HG02884 (cell line): Measurements from ENCODE around the gene SEMA3E.
A peak's percentile ranks its signal among the peaks of the same experiment; 100 is the strongest.
"Not testable (repeated sequence)": the region's sequence is repeated elsewhere in the genome, so short reads cannot be mapped to it uniquely, and the experiment has no call there.

Experiments
- ATAC-seq: cut with Tn5 transposase; IDR thresholded peaks from one replicate; pipeline ENCODE4 v1.9.1; 2021; ENCODE audit warnings: mild to moderate bottlenecking, moderate library complexity; ENCODE audit not compliant: unreplicated experiment

Gene SEMA3E

DNA sequence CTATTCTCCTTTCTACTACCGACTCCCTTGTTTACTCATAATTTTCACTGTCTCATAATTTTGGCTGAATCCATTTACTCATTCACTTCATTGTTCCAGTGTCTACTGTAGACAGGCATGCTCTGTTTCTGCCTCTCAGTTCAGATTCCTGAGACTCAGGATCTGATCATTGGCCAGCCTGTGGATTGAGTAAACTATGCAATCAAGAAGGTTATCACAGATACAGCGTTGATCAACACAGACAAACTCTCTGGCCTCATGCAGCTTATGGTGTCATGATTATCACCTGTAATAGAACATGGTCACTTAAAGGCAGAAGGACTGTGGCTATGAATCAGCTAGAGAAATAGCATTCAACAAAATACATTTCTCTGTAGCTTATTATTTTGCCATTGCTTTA, 86.0 kb downstream of the SEMA3E start:
- ATAC-seq: no peak

DNA sequence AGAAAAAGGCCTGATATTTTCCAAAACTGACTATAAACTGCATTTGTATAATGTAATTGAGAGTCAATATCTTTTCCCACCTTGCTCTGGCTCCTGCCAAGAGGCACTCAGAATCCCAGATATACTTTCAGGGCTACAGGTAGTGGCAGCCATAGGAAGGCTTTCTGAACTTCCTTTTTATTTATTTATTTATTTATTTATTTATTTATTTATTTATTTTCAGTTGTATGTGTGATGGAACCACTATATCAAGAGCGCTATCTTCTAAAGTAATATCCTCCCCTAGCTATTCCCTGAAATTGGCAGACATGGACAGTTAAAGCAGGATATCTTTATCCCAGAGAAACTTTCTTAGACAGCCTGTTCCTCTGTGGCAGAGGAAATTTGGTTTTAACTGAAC, 86.7 kb downstream of the SEMA3E start:
- no peak for ATAC-seq

DNA sequence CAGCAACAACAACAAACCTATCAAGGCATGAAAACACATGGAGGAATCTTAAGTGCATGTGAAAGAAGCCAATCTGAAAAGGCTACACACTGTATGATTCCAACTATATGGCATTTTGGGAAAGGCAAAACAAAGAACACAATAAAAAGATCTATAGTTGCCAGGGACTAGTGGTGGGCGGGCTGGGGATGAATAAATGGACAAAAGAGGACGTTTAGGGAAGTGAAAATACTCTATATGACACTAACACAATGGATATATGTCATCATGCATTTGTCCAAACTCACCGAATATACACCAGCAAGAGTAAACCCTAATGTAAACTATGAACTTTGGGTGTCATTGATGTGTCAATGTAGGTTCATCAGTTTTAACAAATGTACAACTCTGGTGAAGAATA, 89.1 kb downstream of the SEMA3E start:
- no peak for ATAC-seq

DNA sequence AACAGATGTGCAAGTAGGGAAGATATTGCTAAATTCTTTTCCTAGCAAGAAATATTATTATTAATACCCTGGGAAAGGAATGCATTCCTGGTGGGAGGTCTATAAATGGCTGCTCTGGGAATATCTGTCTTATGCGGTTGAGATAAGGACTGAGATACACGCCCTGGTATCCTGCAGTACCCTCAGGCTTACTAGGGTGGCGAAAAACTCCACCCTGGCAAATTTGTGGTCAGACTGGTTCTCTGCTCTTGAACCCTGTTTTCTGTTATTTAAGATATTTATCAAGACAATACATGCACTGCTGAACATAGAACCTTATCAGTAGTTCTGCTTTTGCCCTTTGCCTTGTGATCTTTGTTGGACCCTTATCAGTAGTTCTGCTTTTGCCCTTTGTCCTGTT, 96.4 kb downstream of the SEMA3E start:
- not testable (repeated sequence) for ATAC-seq

DNA sequence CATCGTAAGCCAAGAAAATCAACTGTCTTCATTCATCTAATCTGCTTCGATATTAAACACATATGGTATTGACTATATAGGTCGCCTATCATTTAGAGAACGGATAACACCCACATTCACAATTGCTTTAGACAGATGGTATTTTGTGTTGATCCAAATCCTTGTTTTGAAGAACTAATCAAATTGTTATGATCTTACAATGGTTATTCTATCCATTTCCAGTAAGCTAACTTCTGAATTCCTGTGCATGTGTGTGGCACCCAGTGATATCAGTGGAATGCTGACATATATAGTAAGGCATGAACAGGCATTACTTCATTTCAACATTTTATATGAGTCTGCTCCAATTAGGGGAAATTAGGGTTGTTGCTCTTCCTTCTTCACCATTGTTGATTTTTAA, 98.8 kb downstream of the SEMA3E start:
- no peak for ATAC-seq

DNA sequence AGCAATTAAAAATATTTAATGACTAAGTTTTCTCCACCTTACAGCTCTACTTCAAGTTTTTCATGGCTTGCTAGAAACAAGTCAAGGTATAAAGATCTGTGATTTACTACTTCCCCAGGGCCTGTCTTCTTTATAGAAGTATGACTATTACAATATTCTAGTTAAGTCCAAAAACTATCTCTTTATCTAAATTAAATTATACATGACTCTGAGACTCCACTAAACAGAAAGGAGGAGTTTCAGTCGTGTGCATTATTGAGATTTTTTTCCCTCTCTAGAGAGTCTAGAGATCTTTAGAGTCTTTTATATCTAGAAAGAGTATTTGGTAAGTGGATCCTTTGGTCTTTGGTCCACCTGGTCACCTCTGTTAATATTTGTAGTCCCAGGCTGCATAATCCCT, 100.7 kb downstream of the SEMA3E start:
- ATAC-seq: no peak

DNA sequence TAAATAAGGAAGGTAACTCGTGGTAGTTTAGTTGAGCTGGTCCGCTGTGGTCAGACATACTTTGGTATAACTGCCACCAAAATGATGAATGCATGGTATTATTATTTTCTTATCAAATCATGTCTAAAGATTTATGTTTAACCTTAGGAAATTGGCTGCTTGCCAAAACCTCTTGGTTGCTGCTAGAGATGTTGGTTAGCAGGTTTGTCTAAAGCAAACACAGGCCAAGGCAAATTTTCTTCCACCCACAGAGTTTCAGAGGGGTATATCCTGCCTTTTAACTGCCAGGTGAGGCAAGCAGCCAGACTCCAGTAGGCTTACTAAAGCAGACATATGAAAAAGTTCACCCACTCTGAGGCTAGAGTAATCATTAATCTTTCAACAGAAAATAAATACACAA, 101.4 kb downstream of the SEMA3E start:
- peak; percentile 62 for ATAC-seq

DNA sequence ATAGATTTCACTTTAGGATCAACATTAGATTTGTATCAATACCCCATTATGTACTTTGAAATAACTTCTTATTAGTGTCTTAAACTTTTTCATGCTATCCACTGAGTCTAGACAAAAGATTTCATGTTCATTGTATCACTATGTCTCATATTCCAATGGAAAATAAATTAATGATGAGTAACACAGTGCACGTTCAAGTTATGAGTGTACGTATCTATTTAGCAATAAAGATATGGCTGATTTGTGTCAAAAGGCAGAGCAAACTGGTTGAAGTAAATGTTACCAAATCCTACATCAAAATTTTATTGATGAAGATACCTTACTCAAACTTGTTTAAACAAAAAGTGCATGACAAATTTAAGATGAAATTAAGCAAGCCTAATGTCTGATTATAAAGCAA, 102.4 kb downstream of the SEMA3E start:
- no peak for ATAC-seq

DNA sequence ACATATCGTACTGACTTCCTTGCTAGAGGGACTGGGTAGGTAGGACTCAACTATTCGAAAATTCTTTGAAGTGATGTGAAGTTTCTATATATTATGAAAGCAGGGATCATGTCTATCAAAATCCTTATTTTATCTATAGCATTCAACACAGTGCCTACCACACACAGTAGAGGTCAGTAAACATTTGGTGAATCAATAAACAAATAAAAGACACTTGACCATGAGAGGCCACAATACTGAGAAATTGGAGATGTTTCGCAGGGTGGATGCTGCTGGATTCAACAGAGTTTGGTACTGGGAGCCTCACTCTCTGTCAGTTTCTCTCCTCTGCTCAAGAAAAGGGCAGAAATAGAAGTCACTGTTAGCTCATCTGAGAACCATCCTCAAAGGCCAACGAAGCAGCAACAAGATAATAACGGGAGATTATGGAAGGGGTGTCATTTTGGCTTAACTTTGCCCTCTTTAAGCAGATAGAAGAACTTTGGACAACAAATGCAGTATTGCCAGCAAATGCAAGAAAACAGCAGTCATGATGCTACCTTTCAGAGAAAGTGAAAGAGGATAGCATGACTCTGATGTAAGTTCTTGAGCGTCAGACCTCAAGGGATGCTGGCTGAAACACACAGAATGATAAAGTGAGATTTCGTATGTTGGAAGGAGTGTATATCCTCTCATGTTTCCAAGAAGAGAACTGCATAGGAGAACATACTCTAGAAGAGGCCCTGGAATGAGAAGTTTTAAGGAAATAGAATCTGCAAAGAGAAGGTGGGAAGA, 107.6 kb downstream of the SEMA3E start:
- ATAC-seq: no peak

DNA sequence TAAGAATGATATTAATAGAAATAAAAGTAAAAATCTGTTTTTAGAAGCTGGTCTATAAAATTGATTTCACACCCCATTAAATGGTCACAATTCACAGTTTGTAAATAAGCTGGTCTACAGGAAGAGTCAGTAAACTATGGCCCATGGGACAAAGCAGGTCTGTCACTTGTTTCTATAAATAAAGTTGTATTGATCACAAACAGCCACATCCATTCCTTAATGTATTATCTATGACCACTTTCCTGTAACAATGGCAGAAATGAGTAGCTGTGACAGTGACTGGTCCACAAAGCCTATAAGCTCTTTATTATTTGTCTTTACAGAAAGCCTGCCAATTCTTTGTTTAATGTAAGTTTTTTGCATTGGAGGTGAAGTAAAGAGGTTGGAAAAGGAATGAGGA, 114.5 kb downstream of the SEMA3E start:
- ATAC-seq: no peak

DNA sequence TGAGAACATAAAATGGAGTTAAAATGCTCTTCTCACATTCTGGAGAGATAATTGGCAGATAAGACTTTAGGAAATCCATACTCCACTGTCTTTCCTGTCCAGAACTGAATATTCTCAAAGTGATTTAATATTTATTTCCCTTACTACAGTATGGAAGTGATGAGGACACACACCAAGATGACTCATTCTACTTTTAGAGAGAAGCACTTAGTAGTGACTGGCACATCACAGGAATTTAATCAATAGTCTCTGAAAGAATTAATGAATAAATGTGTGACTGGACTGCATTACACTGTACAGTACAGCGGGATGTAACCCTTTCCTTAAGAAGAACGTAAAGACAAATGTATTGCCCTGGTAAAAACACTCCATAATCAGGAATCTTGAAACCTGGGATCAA, 116.7 kb downstream of the SEMA3E start:
- no peak for ATAC-seq

DNA sequence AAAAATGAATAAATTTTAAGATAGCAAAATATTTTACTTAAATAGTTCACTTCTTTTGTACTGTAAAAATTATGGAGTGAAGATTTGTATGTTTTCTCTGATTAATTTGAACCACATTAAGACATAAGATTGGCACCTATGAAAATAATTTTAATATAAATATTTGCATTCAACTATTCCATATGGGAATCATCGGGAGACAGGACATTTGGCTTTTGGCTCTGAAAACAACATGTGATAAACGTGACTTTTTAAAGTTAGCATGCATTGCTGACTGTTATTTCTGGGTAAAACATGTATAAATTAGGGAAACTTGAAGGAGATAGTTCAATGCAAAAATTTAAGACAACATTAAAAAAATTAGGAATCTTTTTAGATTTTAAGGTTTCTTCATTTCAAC, 117.2 kb downstream of the SEMA3E start:
- no peak for ATAC-seq

DNA sequence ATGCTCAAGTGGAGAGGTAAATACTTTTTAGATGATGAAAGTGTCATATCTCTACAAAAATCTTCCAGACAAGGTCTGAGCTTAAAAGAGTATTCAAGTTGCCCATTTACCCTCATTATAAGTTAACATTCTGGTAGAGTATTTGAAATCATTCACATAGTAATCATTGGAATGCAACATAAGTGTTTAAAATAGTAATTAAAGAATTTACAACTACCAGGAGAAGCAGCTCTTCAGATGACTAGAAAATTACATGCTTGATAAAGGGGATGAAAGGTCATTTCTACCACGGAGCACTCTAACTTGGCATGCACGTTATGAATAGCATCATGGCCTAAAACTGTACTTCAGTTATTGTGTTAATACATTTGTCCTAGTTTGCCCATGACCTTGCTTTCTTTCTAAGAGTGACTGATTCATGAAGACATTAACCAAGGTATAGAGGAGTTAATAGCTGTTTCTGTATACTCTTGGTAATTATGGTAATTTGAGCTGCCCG, 120.0 kb downstream of the SEMA3E start:
- no peak for ATAC-seq

DNA sequence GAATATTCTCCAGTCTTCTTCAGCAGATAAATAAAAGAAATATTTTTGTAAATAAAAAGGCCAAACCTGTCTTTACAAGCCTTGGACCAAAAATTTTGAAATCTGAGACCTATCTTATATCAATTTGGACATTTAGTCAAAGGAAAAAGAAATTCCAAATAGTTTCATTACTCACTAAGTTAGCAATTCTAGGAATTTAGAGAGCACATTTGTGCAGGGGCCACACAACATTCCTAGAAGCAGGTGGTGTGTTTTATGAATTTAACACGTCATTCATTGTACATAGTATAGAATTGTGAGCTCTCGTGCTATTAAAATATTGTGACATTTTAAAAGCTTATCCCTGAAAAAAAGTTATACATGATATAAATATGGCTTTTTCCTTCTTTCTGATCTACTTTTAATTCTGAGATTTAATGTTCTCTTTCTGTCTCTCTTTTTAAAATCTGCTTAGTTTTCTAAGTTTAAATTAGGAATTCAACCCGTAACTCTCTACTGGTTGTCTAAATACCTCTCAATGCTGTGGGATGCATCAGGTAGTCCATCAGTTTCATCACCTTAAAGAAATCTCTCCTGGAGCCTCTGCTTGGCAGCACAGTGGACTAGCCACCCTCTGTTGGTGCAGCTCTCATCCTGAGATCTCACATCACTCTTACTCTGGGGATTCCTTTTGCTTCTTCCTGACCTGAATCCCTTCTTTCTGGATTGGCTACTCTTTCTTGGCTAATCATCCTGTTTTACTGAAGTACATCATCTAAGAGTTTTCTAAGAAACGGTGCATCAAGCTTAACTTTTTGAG, 124.5 kb downstream of the SEMA3E start:
- ATAC-seq: no peak

DNA sequence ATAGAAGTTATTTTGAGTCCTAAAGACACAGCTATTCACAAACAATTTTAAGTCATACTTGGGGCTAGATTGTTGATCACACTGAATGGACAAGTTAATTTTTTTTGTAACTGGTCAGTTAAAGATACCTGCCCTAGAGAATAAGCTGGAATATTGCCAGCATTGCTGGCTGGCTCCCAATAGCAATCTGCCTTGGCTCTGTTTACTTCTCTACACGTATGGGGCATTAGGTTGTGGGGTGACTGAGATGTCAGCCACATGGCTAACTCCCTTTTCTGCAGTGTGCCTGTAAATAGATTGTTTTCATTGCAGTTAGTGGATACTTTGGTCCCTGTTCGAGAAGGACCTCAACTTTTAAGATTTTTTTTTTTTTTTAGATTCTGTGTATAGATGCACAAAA, 128.2 kb downstream of the SEMA3E start:
- ATAC-seq: no peak

DNA sequence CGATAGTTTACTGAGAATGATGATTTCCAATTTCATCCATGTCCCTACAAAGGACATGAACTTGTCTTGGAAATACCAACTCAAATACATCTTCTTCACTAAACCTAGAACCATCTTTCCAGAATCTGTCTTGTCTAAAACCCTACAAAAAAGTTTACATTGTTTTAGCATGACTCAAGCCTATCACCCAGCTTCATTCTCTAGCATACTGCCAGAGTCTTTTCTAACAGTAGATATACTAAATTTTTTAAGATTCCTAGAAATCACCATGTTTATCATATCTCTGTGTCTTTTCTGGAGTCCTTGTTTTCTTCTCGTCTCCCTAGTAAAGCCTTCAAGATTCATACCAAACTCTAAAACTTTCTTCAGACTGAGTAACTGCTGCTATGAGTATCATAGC, 129.7 kb downstream of the SEMA3E start:
- no peak for ATAC-seq

DNA sequence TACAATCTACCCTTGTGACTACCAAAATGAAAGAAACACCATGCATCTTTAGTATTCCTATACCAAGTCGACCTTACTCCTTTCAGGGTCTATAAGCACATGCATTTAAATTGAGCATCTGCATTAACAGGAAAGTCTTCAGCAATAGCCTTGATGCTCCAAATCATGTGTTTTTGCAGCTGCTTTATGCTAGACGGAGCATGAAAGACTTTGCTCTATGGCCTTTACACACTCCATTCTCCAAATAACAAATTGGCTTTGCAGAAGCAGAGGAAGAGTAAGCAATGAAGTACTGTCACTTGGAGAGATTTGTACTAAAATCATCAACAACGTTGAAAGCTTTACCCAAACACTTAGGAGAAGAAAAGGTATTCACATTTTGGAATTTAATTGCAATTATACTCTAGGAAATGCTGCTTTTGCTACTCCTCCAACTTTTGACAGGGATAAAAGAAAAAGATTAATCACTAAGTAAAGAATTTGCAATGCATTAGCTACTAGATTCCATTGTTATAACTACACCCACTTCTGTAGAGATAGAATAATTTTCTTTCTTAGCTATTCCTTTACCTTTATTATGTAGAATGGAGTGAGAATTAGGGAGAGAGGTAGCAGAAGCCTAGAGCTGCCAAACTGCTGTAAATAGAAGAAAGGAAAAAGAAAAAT, 131.8 kb downstream of the SEMA3E start:
- no peak for ATAC-seq

DNA sequence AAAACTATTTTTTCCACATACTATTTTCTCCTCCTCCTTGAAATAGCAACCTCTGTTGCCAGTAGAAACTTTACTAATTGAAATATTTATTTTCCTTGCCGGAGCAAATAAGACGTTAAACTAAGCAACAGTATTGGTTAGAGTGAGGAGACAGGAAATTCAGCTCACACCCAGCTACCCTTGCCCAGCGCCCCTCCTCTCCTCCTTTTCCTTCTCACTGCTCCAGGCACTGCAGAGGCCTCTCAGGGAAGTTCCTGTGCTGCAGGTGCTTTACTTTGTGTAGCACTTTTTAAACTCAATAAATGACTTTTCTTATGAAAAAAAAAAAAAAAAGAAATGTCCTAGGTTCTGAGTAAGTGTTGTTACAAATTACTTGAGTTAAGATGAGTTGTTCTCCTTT, 134.0 kb downstream of the SEMA3E start:
- no peak for ATAC-seq

DNA sequence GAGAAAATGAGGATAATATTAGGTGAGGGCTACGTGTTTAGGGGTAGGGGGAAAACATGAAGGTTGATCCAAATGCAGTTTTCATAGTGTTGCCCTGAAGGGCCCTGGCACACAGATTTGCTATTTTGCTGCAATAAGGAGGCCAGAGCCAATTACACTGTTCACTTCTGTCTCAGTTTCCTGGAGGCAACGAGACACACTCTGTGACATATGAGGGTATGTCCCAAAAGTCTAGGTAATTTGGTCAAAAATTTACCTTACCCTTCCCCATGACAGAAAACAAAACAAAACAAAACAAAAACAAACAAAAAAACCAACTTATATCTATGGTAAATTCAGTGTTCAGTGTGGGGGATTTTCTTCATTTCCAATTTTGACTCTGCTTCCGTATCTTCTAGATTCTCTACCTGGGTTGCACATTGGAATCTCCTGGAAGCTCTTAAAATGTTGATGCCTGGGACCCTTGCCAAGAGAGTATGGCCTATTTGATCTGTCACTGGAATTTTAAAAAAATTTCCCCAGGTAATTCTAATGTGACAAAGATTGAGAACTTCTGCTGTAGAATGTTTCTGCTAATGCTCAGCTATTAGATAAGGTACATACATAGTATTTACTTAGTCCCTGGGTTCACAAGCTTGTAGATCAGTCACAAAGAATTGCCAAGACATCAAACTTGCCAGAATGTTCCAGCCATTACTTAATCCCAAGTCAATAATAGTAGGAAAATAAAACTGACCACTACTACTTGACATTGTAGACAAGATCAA, 139.5 kb downstream of the SEMA3E start:
- no peak for ATAC-seq

DNA sequence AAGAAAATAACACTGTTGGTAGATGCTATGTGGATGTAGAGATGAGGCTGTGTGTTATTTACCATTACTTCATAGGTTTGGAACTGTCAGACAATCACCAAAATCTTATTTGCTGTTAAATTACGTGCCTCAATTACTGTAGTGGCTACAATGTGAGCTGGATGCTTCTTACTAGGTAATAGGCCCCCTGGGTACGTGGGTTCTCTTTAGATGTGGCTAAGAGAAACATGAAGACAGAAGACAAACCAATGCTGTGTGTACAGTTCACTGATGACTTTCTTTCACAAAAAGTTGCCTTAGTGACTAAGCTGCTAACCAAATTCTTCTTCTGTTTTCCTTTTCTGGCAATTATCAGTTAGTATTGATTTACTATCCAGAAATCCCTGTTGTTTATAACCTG, 144.6 kb downstream of the SEMA3E start:
- no peak for ATAC-seq

DNA sequence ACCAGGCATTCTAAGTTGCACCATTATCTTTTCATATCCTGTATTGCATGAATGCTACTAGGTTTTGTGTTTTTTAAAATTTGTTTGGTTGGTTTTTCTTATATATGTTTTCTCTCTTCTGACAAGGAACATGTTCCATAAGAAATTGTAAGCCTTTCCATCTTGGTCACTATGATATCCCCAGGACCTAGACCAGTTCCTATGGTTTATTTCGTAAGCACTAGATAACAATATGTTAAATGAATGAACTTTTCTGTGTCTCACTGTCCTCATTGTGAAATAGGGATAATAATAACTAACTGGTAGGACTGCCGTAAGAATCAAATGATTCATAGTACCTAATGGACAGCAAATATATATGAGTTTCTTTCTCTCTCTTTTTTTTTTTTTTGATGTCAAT, 146.3 kb downstream of the SEMA3E start:
- no peak for ATAC-seq
